HG03378 (cell line): Measurements from ENCODE around the gene GRK3.

Source experiments
- ATAC-seq: cut with Tn5 transposase; IDR thresholded peaks from one replicate; pipeline ENCODE4 v1.9.1; 2021; ENCODE audit warnings: mild to moderate bottlenecking, moderate library complexity; ENCODE audit not compliant: unreplicated experiment

GRK3 gene

DNA sequence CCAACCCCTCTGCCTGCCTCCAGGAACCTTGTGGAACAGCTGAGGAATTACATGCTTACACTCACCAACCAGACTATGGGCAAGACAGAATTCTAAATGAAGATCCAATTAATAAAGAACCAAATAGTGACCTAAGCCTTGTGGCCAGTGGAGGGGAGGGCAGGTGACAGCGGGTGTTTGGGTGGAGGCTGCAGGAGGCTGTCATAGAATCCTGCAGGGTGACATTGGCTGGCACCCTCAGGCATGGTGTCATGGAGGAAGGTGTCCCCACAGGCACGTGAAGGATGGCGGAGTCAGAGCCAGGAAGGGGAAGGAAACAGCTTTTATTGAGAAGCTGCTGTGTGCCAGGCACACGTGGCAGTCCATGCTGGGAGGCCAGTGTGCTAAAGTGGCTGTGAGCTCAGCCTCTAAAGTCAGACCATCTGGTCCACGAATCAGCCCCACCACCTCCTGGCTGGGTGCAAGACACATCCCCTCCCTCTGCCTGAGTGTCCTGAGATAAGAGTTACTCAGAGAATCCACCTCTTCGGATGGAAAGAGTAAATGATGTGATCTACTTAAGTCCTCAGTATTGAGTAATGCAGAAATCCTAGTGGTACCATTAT lies 186.2 kb downstream of the GRK3 start:
- ATAC-seq: no peak

DNA sequence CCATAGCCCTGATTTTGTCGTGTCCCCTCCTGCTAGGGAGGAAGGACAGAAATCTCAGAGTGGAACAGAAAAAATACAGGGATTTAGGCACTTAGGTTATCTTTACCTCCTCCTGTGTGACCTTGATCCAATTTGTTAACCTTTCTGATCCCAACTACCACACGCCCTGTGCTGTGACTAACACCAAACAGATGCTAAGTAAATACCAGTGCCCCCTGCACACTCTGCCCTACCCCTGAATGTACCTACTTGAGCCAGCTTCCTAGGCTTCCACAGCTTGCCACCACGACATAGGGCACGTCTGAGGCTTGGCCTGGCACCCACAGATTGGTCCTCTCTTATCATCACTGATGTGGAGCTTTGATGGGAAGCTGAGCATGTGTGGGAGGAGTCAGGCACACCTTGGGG lies 186.7 kb downstream of the GRK3 start:
- no peak for ATAC-seq

DNA sequence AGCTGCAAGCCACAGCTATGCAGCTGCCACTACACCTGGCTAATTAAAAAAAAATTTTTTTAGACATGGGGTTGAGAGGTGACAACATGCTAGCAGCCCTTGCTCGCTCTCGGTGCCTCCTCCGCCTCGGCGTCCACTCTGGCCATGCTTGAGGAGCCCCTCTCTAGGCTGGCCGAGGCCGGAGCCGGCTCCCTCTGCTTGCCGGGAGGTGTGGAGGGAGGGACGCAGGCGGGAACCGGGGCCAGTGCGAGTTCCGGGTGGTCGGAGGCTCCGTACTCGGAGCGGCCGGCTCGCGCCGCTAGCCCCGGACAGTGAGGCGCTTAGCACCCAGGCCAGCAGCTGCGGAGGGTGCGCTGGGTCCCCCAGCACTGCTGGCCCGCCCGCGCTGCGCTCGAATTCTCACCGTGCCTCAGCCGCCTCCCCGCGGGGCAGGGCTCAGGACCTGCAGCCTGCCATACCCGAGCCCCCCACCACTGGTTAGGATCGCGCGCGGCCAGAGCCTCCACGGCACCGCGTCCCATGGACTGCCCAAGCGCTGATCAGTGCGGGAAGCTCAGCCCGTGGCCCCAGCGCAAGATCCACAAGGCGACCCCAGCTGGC lies 188.2 kb downstream of the GRK3 start:
- ATAC-seq: no peak

DNA sequence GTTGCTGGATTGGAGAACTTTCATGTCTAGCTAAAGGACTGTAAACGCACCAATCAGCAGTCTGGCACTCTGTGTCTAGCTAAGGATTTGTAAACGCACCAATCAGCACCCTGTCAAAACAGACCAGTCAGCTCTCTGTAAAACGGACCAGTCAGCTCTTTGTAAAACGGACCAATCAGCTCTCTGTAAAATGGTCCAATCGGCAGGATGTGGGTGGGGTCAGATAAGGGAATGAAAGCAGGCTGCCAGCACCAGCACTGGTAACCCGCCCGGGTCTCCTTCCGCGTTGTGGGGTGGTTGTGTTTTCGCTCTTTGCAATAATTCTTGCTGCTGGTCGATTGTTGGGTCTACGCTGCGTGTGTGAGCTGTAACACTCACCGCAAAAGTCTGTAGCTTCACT lies 188.8 kb downstream of the GRK3 start:
- ATAC-seq: no peak

DNA sequence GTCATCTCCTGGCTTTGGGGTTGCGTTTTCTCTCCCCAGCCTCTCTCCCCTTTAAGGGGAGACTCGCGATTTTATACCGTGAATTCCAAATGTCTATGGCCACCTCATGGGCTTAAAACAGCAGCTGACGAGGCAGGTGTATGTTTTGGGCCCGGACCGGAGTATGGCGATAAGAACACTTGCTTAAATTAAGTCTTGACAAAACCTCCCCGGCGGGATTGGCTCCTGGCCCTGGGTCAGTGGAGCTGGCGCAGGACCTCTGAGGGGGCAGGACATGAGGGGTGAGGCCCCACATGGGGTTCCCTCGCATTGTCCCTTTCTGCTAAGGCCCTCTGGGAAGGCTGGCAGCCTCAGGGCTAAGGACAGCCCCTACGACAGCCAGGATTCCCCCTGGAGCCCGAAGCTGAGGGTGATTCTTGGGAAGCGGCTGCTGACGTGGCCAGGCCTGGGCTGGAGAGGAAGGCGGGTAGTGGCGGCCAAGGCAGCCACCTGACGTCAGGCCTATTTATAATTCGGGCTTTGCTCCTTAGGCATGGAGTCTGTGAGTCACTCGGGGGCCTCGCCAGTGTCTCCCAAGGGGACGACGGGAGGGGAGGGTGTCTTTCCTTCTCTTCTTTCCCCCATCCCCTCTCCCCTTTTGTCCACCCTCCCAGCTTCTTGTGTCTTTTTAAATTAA lies 190.2 kb downstream of the GRK3 start:
- no peak for ATAC-seq

DNA sequence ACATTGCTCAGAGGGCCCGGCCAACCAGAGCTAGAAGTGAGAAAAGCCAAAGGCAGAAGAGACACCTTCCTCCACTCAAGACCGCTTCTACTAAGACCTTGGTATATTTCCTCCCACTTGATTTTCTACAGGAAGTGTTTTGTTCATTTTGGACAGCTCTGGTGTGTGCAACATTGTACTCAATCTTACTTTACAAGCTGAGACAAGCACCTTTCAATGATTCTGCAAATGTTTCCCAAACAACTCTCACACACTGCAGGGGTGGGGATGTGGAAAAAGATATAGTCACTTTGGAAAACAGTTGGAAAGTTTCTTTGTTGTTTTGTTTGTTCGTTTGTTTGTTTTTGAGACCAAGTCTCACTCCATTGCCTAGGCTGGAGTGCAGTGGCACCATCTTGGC lies 193.2 kb downstream of the GRK3 start:
- no peak for ATAC-seq

DNA sequence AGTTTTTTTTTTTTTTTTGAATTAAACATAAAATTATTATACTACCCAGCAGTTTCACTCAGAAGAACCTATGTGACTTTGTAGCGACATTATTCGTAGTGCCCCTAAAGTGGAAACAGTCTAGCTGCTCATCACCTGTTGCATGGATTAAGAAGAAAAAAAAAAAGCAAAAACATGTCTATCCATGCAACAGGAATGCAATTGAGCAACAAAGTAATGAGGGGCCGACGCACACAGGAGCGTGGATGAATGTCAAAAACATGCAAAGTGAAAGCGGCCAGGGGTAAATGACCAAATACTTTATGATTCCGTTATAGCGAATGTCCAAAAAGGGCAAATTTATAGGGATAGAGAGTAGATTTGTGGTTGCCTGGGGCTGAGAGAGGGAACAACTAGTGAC lies 193.8 kb downstream of the GRK3 start:
- no peak for ATAC-seq

DNA sequence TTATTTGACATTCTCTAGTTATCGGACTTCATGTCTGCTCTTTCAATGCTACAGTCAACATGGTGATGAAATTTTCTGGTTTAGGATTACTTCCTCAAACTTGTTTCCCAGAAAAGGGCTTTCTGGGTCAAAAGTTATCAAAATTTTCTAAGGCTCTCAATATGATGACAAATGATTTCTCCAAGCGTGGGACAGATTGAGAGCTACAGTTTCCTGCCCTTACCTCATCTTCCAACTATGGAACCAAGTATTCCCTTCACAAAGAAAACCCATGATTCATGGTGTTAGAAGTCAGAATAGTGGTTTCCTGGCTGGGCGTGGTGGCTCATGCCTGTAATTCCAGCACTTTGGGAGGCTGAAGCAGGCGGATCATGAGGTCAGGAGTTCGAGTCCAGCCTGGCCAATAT lies 195.4 kb downstream of the GRK3 start:
- no peak for ATAC-seq

DNA sequence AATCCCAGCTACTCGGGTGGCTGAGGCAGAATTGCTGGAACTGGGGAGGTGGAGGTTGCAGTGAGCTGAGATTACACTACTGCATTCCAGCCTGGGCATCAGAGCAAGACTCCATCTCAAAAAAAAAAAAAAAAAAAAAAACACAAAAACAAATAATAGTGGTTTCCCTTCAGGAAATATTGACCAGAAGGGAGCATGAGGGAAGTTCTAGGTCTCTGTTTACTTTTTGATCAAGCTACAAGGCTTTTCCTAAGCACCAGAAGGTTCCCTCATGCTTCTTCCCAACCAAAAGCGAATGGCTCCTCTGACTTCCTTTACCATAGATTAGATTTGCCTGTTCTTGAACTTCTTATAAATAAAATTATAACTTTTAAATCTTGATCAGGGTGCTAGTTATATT lies 195.8 kb downstream of the GRK3 start:
- ATAC-seq: no peak

DNA sequence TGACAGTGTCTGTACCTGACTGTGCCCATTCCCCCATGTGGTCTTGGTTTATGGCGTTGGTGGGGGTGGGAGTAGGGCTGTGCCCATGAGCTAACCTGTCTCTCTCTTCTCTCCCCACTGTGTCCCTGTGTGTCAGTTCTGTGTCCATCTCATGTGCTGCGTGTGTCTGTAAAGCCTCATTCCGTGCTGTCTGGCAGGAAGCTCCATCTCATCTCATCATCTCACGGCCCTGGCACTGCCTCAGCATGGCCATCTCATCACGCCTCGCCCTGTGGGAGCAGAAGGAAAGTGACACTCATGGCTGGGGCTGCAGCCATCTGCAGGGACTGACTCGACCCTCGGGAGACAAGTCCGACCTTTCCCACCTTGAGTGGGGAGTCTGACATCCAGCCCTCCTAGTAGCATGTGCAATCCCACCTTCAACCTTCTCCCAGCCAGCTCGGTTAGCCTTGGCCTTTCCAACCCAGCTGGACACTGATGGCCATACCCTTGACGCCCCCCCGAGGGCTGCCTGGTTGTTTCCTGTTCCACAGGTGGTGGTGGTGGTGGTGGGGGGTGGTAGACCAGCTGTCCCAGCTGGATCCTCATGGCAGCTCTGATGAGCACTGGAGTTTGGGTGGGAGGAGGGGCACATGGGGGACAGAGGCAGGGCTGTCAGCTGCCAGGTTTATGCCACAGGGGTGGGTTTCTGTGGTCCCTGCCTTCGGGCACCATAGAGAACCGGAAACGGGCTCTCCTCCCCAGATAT lies 196.5 kb downstream of the GRK3 start:
- no peak for ATAC-seq

DNA sequence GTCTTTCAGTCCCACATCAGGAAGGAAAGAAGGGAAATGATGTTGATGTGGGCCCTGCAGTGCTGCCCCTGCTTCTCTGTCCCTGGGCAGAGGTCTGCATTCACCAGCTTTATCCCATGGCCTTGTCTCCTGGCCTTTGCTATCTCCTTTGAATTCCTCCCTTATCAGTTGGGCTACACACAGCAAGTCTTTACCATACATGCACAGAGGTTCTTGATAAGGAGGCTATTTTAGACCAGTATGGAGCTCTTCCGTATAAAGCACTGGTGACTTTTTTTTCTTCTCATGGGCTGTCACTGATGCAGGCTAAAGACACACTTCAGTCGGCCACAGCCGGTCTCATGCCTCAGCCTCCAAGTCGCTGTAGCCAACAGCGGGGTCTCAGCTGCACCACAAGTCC lies 197.7 kb downstream of the GRK3 start:
- ATAC-seq: no peak

DNA sequence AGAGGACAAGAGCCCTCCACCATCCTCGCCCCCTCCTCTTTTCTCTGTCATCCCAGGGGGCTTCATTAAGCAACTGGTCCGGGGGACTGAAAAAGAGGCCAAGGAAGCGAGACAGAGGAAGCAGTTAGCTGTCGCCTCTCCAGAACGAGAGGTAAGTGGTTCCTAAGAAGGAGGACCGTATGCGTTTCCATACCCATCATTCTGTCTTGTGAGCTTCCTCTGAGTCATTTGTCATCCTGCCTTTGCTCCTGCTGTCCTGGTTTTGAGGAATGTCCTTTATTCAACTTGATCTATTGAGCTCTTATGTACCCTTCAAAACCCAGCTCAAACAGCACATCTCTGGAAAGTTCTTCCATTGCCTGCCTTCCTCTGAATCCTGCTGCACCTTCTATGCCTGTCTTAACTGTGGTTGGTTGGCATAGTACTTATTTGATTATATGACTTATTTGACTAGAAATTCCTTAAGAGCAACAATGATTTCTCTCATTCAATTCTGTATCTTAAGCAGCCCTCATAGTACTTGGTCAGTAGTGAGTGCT lies 198.8 kb downstream of the GRK3 start:
- ATAC-seq: no peak

DNA sequence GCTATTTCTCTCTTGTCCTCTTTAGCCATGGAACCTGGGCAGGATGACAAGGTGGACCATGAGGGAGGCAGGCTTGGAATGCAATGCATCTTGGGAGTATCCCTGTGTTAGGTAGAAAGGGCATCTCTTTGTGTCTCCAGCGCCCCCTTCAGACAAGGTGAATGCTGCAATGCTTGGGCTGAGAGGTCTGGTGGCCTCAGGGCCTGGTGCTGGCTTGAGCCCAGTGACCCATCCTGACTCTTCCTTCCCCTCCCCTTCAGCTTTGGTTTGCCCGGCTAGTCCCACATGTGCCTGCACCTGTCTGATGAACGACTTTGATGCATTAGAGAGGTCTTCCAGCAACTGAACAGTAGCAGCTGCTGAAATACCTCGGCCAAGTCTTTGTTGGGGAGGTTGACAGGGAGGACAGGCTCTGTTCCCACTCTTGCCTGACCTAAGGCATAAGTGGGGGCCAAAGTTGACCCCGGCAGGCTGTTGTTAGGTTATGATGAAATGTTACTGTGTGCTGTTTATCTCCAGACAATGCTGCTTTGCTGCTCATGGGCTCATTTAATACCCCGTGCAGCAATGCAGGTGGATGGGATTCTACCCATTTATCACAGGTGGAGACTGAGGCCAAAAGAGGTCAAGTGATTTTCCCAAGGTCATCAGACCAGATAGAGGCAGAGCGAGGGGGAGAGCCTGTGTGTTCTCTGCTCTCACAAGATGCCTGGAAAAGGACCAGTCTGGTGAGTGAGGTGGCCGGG lies 200.0 kb downstream of the GRK3 start:
- no peak for ATAC-seq

DNA sequence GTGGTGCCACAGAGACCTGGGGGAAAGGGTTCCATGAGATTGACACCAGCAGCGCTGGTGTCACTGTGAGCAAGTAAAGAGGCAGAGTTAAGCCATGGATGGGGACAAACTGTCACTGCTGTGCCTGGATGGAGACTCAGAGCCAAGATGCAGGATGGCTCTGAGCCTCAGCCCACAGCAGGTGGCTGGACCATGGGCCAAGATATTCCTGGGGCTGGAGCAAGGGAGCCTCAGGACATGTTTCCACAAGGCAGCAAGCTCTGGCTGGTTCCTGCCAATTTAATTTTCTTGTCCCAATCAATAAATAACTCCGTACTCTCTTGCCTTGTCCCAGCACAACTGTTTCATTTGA lies 200.5 kb downstream of the GRK3 start:
- no peak for ATAC-seq

DNA sequence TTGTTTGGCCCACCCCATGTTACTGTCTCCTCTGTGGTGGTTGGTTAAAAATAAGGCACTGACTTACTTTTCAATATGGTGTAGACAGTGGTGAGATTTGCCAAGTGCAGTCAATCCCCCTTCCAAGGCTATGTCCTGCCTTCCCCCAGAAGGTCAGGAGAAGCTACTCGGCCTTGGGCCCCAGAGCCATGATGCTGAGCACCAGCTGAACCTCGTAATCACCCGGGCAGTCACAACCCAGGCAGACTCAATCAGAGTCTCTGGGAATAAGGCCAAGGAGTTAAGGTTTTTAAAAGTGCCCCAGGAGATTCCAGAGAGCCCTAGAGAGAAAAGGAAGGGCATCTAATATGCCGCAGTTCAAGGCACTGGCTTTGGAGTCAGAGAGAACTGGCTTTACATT lies 201.3 kb downstream of the GRK3 start:
- no peak for ATAC-seq

DNA sequence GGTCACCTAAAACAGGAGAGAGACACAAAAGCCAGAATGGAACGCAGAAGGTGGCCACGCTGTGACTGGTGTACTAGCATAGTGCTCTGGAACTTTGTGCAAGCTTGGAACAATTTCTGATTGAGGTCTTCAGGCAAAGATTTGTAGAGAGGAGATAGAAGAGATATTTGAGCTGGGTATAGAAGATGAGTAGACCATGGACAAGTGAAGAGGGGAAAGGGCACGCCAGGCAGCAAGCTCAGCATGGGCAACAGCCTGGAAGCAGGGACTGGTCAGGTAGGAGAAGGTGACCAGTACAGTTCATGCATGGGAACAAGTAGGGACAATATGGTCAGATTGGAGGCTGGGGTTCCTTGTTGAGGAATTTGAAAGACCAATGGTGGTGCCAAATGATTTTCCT lies 201.9 kb downstream of the GRK3 start:
- ATAC-seq: no peak

DNA sequence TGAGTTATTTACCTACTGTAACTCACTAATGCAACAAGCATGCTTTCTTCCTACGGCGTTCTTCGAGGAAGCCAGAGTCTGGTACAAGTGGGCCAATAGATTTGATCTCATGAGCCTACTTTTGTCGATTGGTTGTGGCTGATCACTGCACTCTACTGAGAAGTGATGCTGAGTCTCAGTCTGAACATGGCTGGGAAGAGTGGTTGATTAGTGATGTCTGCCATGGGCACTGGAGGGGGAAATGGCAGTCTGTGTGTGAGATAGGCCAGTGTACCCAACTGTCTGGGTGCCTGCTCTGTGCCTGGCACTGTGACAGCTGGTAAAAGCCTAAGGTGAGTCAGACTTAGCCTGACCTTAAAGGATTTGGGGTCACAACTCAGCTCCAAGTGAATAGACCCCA lies 205.9 kb downstream of the GRK3 start:
- ATAC-seq: no peak

DNA sequence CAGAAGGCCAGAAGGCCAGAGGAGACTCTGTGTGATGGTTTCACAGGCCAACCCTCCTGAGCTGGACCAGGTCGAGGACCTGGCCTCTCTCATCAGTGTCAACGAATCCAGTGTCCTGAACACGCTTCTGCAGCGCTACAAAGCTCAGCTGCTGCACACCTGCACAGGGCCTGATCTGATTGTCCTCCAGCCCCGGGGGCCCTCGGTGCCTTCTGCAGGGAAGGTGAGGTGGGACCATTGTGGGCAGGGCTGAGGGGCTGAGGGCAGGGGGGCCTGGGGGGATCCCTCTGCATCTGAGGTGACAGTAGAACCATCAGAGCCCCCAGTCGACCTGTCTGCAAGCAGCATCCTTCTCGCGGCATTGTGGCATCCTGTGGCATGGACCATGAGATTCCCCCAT lies 207.8 kb downstream of the GRK3 start:
- no peak for ATAC-seq

DNA sequence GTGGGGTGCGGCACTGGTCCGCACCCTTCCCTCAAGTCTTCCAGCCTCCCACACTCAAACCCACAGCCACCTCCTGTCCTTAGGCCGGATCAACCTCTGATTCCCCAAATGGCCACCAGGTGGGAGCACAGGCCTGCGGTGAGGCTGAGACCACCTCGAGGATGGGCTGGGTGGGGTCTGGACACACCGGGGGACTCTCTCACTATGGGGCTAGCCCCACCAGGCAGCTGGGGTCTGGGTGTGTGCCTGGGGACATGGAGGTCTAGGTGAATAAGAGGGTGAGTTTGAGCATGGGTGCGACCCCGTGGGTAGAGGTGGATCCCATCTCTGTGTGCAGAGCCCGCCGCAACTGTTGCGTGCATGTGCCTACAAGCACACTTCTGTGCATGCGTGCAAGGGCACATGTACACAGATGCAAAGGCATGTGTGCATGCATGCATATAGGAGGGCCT lies 210.1 kb downstream of the GRK3 start:
- ATAC-seq: no peak

DNA sequence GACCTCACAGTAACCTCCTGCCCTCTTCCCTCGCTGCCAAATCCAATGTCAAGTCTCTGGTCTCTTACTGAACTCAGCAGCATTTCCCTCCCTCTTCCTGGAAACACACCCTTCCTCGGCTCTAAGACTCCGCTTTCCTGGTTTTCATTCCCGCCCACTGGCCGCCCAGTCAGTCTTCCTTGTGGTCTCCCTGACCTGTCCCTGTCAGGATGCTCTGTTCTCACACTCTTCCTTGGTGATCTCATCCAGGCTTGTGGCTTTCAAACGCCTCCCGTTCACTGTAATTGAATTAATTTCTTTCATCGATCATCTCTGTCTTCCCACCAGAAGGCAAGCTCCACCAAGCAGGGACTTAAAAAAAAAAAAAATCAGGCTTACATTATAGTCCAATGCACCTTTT lies 211.1 kb downstream of the GRK3 start:
- ATAC-seq: no peak

DNA sequence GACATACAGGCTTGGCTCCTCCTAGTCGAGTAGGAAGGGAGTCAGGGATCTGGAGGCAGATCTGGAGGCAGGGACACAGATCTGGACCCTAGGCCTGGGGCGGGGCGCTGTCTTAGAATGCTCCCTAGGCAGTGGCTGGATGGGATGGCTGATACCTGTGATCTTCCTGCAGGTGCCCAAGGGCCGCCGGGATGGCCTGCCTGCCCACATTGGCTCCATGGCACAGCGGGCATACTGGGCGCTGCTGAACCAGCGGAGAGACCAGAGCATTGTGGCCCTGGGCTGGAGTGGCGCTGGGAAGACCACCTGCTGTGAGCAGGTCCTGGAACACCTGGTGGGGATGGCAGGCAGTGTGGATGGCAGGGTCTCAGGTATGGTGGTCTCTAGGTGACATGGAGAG lies 212.9 kb downstream of the GRK3 start:
- no peak for ATAC-seq
